SJSA1 (cell line): ENCODE measurements around the gene CCL26. TPM values are rescaled to one million over a fixed set of nuclear protein-coding genes. Genes with fewer than 3 reads are reported as not detected.

Experiments
- DNase-seq, 2 experiments: peaks; one replicate each; pipeline ENCODE4 v3.0.0-alpha.2; 2015 to 2020; ENCODE audit warnings: low spot score in 2 of 2, low read depth in 1 of 2
- H3K27ac ChIP-seq: fragments of 250-450 bp; sonication (Bioruptor Pico); 2 replicates; pipeline ENCODE4 v1.5.1; 2020; ENCODE audit warnings: mild to moderate bottlenecking, moderate library complexity
- H3K27me3 ChIP-seq: fragments of 250-450 bp; sonication (Bioruptor Pico); replicated peaks from 2 replicates; pipeline ENCODE4 v1.5.1; 2020; ENCODE audit warnings: mild to moderate bottlenecking, moderate library complexity
- H3K36me3 ChIP-seq: fragments of 250-450 bp; sonication (Bioruptor Pico); 2 replicates; pipeline ENCODE4 v1.5.1; 2020; ENCODE audit warnings: mild to moderate bottlenecking
- H3K4me1 ChIP-seq: fragments of 250-450 bp; sonication (Bioruptor Pico); replicated peaks from 2 replicates; pipeline ENCODE4 v1.6.1; 2021; ENCODE audit warnings: mild to moderate bottlenecking
- H3K4me3 ChIP-seq: fragments of 250-450 bp; sonication (Bioruptor Pico); 2 replicates; pipeline ENCODE4 v1.5.1; 2020; ENCODE audit warnings: mild to moderate bottlenecking
- H3K9me3 ChIP-seq: fragments of 250-450 bp; sonication (Bioruptor Pico); replicated peaks from 2 replicates; pipeline ENCODE4 v1.5.1; 2020; ENCODE audit warnings: mild to moderate bottlenecking
- total RNA-seq: library from RNA; depleted of rRNA; stranded (reverse); fragments of >200 nt; shearing (Covaris generic); gene quantifications from 2 replicates; pipeline ENCODE4 v1.2.3, GENCODE V29; 2014; rRNA removed

The CCL26 gene
- total RNA-seq: 15.1 and 30.1 TPM in 2 replicates

DNA sequence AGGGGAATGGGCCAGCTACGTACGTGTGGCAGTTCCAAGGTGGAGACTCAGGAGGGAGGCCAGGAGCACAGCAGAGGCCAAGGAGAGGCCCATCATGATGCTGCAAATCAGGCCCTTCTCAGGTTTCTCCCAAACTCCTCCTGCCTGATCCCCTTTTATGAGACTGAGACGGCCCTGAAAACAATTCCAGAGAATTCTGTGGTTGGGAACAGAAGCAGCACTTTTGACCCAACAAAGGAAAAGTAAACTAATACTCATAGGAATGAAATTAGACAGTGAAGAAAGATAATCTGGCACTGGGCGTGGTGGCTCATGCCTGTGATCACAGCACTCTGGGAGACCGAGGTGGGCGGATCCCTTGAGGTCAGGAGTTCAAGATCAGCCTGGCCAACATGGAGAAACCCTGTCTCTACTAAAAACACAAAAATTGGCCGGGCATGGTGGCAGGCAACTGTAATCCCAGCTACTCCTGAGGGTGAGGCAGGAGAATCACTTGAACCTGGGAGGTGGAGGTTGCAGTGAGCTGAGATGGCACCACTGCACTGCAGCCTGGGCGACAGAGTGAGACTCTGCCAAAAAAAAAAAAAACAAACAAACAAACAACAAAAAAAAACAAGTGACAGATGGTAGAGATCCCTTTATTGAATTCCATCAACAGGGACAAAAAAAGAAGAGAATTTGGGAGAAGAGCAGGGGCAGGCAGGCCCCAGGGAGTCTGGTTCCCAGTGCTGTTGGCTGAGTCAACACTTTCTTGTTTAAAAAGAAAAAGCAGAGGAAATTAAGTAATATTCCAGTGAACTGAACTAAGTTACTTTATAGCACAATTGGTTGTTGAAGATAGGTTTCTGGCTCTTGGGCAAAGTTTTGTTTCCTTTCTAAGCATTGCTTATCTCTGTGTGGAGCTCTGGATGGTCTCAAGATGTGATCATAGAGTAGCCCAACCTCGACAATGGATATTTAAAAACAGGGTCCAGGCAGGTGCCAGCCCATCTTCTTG lies at the start of gene CCL26:
TSS of gene CCL26 (minus strand) at position 131 of the 997 bp plus-strand sequence. CDS start at position 96, 35 bp downstream.
- Histone ChIP-seq H3K27me3 (no peaks in the 10 kb centered on the region), H3K4me3 (no peak within 1 kb of the TSS), H3K36me3 (no peaks in the 10 kb centered on the region), H3K4me1 (peaks cover 59% of the 10 kb centered on the region), H3K27ac (peak within 1 kb of the TSS; percentile 82), H3K9me3 (no peaks in the 10 kb centered on the region)
- DNase-seq: peak; percentile 95 to 96

DNA sequence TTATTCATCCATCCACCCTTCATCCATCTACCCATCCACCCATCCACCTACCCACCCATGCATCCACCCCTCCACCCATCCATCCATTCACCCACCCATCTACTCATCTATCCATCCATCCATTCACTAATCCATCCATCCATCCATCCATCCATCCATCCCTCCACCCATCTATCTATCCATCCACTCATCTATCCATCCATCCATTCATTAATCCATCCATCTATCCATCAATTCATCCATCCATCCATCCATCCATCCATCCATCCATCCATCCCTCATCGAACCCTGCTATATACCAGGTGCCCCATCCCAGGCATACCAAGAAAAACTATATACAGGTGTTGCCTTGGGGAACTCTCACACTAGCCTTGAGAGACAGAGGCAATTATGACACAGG lies 48.7 kb upstream of the CCL26 start:
- Histone ChIP-seq H3K4me1 (peaks cover 10% of the 10 kb centered on the region), H3K36me3 (no peaks in the 10 kb centered on the region), H3K27ac (no peak overlapping the region), H3K4me3 (no peak overlapping the region), H3K9me3 (no peaks in the 10 kb centered on the region), H3K27me3 (no peaks in the 10 kb centered on the region)
- DNase-seq: no peak

DNA sequence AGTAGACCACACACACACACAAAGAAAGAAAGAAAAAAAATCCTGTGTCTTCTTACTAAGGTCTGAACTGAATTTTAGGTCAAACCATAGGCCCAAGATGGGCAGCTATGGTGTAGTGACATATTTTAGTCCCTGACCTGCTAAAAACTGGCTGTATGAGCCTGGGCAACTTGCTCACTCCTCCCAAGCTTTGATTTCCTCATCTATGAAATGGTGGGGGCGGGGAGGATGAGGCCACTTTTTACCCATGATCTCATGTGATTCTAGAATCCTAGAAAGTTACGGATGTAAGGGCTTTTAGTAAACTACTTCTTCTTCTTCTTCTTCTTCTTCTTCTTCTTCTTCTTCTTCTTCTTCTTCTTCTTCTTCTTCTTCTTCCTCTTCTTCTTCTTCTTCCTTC lies 47.7 kb upstream of the CCL26 start:
- no peak overlapping the region for H3K4me3 ChIP-seq
- H3K27ac ChIP-seq: no peak overlapping the region
- H3K36me3 ChIP-seq: no peaks in the 10 kb centered on the region
- no peaks in the 10 kb centered on the region for H3K27me3 ChIP-seq
- DNase-seq: no peak
- H3K4me1 ChIP-seq: peaks cover 13% of the 10 kb centered on the region
- H3K9me3 ChIP-seq: no peaks in the 10 kb centered on the region

GRCh38 chr7:75818472-75818871 lies 46.5 kb upstream of the CCL26 start:
- peaks cover 18% of the 10 kb centered on the region for H3K4me1 ChIP-seq
- H3K4me3 ChIP-seq: no peak overlapping the region

DNA sequence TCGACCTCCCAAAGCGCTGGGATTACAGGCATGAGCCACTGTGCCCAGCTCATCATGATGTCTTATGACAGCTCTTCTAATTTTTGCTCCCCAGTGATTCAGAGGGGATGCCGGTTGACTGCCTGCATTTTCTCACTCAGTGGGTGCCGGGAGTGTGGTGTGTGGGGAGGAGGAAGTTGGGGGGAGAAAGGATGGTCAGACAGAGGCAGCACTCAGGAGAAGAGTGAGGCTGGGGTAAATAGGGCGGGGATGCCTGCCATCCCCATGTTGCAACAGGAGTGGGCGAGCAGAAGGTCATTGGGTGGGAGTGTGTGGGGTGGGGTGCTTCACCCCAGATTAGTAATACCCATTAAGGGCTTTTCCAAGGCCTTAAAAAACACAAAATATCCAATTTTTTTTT lies 45.1 kb upstream of the CCL26 start:
- no peaks in the 10 kb centered on the region for H3K36me3 ChIP-seq
- H3K4me3 ChIP-seq: no peak overlapping the region
- peaks cover 9% of the 10 kb centered on the region for H3K4me1 ChIP-seq
- no peak overlapping the region for H3K27ac ChIP-seq
- no peaks in the 10 kb centered on the region for H3K27me3 ChIP-seq
- no peak for DNase-seq
- H3K9me3 ChIP-seq: no peaks in the 10 kb centered on the region

More at GRCh38 chr7:75818472-75818871, 46.5 kb upstream of the CCL26 start:
- no peaks in the 10 kb centered on the region for H3K36me3 ChIP-seq
- no peaks in the 10 kb centered on the region for H3K9me3 ChIP-seq
- DNase-seq: no peak
- H3K27ac ChIP-seq: no peak overlapping the region
- no peaks in the 10 kb centered on the region for H3K27me3 ChIP-seq

DNA sequence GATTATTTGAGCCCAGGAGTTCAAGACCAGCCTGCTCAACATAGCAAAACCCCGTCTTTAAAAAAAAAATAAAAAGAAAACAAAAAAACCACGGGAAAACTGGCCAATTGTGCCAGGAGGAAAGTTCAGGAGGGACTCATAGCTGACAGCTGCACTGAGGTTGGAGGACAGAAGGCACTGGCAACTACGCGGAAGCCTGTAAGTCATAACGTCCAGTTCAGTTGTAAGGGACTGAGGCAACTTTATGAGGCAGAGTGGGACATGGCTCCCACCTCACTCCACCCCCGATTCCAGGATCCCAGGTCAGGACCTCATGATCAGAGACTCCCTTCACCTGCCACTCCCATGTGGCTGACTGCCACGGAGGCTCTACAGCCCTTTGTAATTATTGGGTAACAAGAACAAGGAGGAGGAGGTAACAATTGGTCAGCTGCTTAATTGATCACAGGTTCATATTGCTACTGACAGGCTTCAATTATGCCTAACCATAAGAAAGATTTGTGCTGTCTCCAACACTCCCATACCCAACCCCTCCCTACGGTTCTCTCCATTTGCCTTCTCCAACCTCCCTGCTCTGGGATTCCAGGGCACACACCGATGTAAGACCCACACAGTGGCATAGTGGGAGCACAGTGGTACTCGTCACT lies 43.5 kb upstream of the CCL26 start:
- no peak for DNase-seq
- peaks cover 9% of the 10 kb centered on the region for H3K4me1 ChIP-seq
- H3K4me3 ChIP-seq: no peak overlapping the region
- no peaks in the 10 kb centered on the region for H3K9me3 ChIP-seq
- no peaks in the 10 kb centered on the region for H3K36me3 ChIP-seq
- H3K27ac ChIP-seq: no peak overlapping the region
- no peaks in the 10 kb centered on the region for H3K27me3 ChIP-seq

- Histone ChIP-seq H3K27ac (no peak overlapping the region), H3K4me1 (peaks cover 9% of the 10 kb centered on the region), H3K4me3 (no peak overlapping the region), H3K36me3 (no peaks in the 10 kb centered on the region), H3K9me3 (no peaks in the 10 kb centered on the region), H3K27me3 (no peaks in the 10 kb centered on the region)
- DNase-seq: peak; percentile 23 to 53
Measured at GRCh38 chr7:75814407-75814947, 42.5 kb upstream of the CCL26 start.

DNA sequence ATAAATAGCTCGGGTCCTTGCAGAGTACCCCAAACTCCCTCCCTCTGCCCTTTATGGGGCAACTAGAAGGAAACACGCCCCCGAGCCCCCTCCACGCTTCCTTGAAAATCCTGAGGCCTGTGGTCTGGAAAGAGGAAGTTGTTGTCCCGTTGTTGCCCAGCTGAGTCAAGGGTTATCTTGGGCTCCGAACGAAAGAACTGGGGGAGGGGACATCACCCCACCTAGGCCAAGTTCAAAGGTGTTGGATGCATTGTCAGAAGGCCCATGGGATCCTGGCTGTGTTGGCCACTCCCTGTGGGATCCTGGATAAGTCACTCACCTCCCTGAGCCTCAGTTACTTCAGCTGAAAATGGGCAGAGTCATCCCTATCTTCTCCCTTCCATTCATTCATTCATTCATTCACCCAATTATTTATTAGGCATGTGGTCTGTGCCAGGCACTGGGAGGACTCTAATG lies 41.8 kb upstream of the CCL26 start, which contains the start of gene CCL24:
TSS of gene CCL24 (minus strand) at position 26 of the 456 bp plus-strand sequence. CDS start 91 bp downstream, outside the sequence.
- DNase-seq: no peak
- Histone ChIP-seq H3K4me1 (peaks cover 9% of the 10 kb centered on the region), H3K27me3 (no peaks in the 10 kb centered on the region), H3K36me3 (no peaks in the 10 kb centered on the region), H3K9me3 (no peaks in the 10 kb centered on the region), H3K4me3 (no peak within 1 kb of the TSS), H3K27ac (no peak within 1 kb of the TSS)

- Histone ChIP-seq H3K36me3 (no peaks in the 10 kb centered on the region), H3K4me3 (no peak overlapping the region), H3K27me3 (no peaks in the 10 kb centered on the region), H3K4me1 (peaks cover 9% of the 10 kb centered on the region), H3K27ac (no peak overlapping the region), H3K9me3 (no peaks in the 10 kb centered on the region)
- no peak for DNase-seq
Measured at GRCh38 chr7:75813084-75813483, 41.1 kb upstream of the CCL26 start.

DNA sequence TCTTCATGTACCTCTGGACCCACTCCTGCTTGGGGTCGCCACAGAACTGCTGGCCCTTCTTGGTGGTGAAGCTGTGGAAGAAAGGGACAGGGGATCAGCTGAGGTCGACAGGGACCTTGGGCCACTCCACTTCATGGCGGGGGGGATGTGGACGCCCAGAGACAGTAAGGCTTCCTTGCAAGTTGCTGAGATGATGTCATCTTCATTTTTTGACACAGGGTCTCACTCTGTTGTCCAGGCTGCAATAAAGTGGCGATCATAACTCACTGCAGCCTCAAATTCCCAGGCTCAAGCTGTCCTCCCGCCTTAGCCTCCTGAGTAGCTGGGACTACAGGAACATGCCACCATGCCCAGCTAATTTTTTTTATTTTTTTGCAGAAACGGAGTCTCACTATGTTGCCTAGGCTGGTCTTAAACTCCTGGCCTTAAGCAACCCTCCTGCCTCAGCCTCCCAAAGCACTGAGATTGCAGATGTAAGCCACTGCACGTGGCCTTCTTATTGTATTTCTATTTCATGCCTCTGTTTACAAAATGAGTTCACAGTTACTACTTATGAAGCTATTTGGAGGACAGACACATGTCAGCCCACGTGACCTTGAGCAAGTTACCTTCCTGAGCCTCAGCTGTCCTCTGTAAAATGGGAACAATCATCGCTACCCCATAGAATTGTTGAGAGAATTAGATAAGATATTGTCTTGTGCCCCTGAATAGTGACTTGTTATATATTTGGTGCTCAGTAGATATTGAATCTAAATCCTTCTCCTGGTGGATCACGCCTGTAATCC lies 40.1 kb upstream of the CCL26 start:
- Histone ChIP-seq H3K36me3 (no peaks in the 10 kb centered on the region), H3K27me3 (no peaks in the 10 kb centered on the region), H3K27ac (no peak overlapping the region), H3K4me3 (no peak overlapping the region), H3K4me1 (peaks cover 9% of the 10 kb centered on the region), H3K9me3 (peaks cover 6% of the 10 kb centered on the region)
- DNase-seq: no peak

GRCh38 chr7:75809396-75809795 lies 37.4 kb upstream of the CCL26 start:
- no peak overlapping the region for H3K4me3 ChIP-seq
- peaks cover 3% of the 10 kb centered on the region for H3K4me1 ChIP-seq
- no peak for DNase-seq
- H3K9me3 ChIP-seq: peaks cover 13% of the 10 kb centered on the region
- H3K36me3 ChIP-seq: no peaks in the 10 kb centered on the region
- no peak overlapping the region for H3K27ac ChIP-seq
- H3K27me3 ChIP-seq: no peaks in the 10 kb centered on the region

GRCh38 chr7:75808106-75808505 lies 36.1 kb upstream of the CCL26 start:
- no peak overlapping the region for H3K4me3 ChIP-seq
- no peak for DNase-seq
- no peaks in the 10 kb centered on the region for H3K27me3 ChIP-seq
- H3K27ac ChIP-seq: no peak overlapping the region
- H3K36me3 ChIP-seq: no peaks in the 10 kb centered on the region
- no peaks in the 10 kb centered on the region for H3K4me1 ChIP-seq
- H3K9me3 ChIP-seq: peaks cover 13% of the 10 kb centered on the region

DNA sequence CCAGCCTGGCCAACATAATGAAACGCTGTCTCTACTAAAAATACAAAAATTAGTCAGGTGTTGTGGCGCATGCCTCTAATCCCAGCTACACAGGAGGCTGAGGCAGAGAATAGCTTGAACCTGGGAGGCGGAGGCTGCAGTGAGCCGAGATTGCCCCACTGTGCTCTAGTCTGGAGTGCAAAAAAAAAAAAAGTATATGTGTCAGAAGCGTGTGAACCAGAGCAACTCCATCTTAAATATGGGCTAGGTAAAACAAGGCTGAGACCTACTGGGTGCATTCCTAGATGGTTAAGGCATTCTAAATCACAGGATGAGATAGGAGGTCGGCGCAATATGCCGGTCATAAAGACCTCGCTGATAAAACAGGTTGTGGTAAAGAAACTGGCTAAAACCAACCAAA lies 35.4 kb upstream of the CCL26 start:
- Histone ChIP-seq H3K27me3 (no peaks in the 10 kb centered on the region), H3K36me3 (no peaks in the 10 kb centered on the region), H3K27ac (no peak overlapping the region), H3K4me3 (no peak overlapping the region), H3K9me3 (peaks cover 13% of the 10 kb centered on the region), H3K4me1 (no peaks in the 10 kb centered on the region)
- DNase-seq: no peak
